HEK293T (cell line): ENCODE results near the gene HOXD9.

Experiments used
- CTCF ChIA-PET: fragments of 350-600 bp; formaldehyde crosslinking; extraction: SDS; loops from one replicate; lab custom pipeline; 2021; ENCODE audit warnings: antibody characterized with exemption, inconsistent platforms; lab: Yijun Ruan, JAX
- POLR2A ChIA-PET: fragments of 350-600 bp; formaldehyde crosslinking; extraction: SDS; loops from one replicate; lab custom pipeline; 2020; ENCODE audit warnings: antibody characterized with exemption, inconsistent platforms; lab: Yijun Ruan, JAX
- DNase-seq: peaks from one replicate; pipeline ENCODE4 v3.0.0; 2012; ENCODE audit warnings: mixed read lengths; ENCODE audit errors: extremely low spot score
- ARNT ChIP-seq: fragments of 450-650 bp; IDR thresholded peaks from 2 replicates; pipeline ENCODE4 v1.6.1; 2017; ENCODE audit warnings: mild to moderate bottlenecking
- BHLHE40 ChIP-seq: fragments of 450-650 bp; IDR thresholded peaks from 2 replicates; pipeline ENCODE4 v1.6.1; 2016; ENCODE audit warnings: mild to moderate bottlenecking, moderate library complexity, borderline replicate concordance
- CTBP1 ChIP-seq: fragments of 450-650 bp; IDR thresholded peaks from 2 replicates; pipeline ENCODE4 v1.6.1; 2016; ENCODE audit warnings: borderline replicate concordance
- ELF4 ChIP-seq: fragments of 450-650 bp; IDR thresholded peaks from 2 replicates; pipeline ENCODE4 v1.6.1; 2017; ENCODE audit warnings: antibody characterized with exemption
- FOXA1 ChIP-seq: fragments of 450-650 bp; IDR thresholded peaks from 2 replicates; pipeline ENCODE4 v1.6.1; 2016; ENCODE audit warnings: mild to moderate bottlenecking
- FOXK2 ChIP-seq: fragments of 450-650 bp; IDR thresholded peaks from 2 replicates; pipeline ENCODE4 v1.6.1; 2016; ENCODE audit warnings: mild to moderate bottlenecking
- FOXM1 ChIP-seq: fragments of 450-650 bp; IDR thresholded peaks from 2 replicates; pipeline ENCODE4 v1.6.1; 2017; ENCODE audit warnings: mild to moderate bottlenecking, borderline replicate concordance
- HDGF ChIP-seq: fragments of 450-650 bp; IDR thresholded peaks from 2 replicates; pipeline ENCODE4 v1.6.1; 2017; ENCODE audit warnings: antibody characterized with exemption, borderline replicate concordance
- L3MBTL2 ChIP-seq: fragments of 450-650 bp; conservative IDR thresholded peaks from 2 replicates; pipeline ENCODE4 v1.6.1; 2016; ENCODE audit warnings: mild to moderate bottlenecking
- LEF1 ChIP-seq: fragments of 450-650 bp; IDR thresholded peaks from 2 replicates; pipeline ENCODE4 v1.6.1; 2017; ENCODE audit warnings: mild to moderate bottlenecking, borderline replicate concordance
- NFRKB ChIP-seq: fragments of 450-650 bp; IDR thresholded peaks from 2 replicates; pipeline ENCODE4 v1.6.1; 2016; ENCODE audit warnings: mild to moderate bottlenecking, moderate library complexity
- SP1 ChIP-seq: fragments of 450-650 bp; IDR thresholded peaks from 2 replicates; pipeline ENCODE4 v1.6.1; 2017
- SUZ12 ChIP-seq: fragments of 450-650 bp; IDR thresholded peaks from 2 replicates; pipeline ENCODE4 v1.6.1; 2016; ENCODE audit warnings: mild to moderate bottlenecking
- TARDBP ChIP-seq: fragments of 450-650 bp; IDR thresholded peaks from 2 replicates; pipeline ENCODE4 v1.6.1; 2016
- ZNF384 ChIP-seq: fragments of 450-650 bp; IDR thresholded peaks from 2 replicates; pipeline ENCODE4 v1.6.1; 2016
- TF ChIP-seq, protein P1 (sequence below): fragments of 450-650 bp; IDR thresholded peaks from 2 replicates; pipeline ENCODE4 v1.6.1; 2016

Gene HOXD9

DNA sequence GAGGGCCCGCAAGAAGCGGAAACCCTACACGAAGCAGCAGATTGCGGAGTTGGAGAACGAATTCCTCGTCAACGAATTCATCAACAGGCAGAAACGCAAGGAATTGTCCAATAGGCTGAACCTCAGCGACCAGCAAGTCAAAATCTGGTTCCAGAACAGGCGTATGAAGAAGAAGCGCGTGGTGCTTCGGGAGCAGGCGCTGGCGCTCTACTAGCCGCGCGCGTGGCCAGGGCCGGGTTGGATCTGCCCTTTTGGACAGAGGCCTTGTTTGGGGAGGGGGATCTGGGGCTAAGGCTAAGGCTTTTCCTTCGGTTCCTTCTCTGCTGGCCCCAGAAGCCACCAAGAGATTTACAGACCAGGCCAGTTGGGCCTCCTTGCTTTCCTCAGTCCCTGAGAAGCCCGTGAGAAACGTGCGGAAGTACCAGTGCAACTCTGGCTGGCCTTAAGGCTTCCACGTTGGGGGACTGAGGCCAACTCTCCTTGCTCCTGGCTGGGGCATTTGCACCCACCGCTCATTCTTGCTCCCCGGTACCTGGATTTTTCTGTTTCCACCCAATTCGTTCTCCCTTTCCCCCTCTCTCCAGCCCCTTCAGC, 21.9 kb upstream of the HOXD9 start:
- no peak for TF ChIP-seq TARDBP
- no peak for TF ChIP-seq FOXA1
- TF ChIP-seq SP1, result no peak
- TF ChIP-seq, protein P1, sequence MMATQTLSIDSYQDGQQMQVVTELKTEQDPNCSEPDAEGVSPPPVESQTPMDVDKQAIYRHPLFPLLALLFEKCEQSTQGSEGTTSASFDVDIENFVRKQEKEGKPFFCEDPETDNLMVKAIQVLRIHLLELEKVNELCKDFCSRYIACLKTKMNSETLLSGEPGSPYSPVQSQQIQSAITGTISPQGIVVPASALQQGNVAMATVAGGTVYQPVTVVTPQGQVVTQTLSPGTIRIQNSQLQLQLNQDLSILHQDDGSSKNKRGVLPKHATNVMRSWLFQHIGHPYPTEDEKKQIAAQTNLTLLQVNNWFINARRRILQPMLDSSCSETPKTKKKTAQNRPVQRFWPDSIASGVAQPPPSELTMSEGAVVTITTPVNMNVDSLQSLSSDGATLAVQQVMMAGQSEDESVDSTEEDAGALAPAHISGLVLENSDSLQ, result no peak
- no peak for TF ChIP-seq FOXK2
- TF ChIP-seq CTBP1, result no peak
- no peak for TF ChIP-seq SUZ12
- no peak for TF ChIP-seq HDGF
- no peak for TF ChIP-seq FOXM1
- no peak for TF ChIP-seq BHLHE40
- no peak for TF ChIP-seq ZNF384
- no peak for TF ChIP-seq ARNT
- TF ChIP-seq L3MBTL2, result no peak
- no peak for TF ChIP-seq NFRKB
- POLR2A ChIA-PET, result no interaction called here
- CTCF ChIA-PET, result no interaction called here
- DNase-seq, result no peak

DNA sequence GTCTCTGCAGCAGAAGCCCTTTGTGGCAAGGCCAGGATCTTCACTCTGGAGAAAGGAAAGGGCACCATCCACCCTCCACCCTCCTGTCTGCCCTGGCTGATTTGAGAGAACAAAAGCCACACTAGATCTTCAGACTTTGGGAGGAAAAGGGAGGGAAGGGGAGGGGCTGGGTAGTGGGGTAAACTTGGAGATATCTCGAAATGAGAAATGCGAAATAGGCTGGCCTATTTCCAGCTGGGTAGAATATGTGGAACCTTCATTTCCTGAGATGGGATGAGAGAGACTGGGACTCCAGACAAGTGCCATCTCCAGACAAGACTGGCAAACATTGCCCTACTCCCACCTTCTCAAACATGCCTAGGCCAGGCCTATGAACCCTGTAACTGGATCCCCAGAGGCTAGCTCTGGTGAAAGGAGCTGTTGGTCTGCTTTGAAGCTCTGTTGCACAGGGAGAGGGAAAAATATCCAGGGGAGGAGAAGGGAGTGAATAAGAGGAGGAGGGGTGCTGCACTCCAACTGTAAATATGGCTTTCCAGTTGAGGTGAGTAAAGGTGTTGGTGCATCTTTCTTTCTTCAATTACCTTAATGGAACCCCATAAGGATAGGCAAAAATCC, 21.2 kb upstream of the HOXD9 start:
- DNase-seq, result no peak
- CTCF ChIA-PET, result interaction anchor here (0.7 kb wide), 1 partner anchor 29 kb away, joined by 3 read pairs; no protein-coding TSS in a partner anchor
- TF ChIP-seq BHLHE40, result no peak
- TF ChIP-seq SUZ12, result no peak
- TF ChIP-seq, protein P1, result no peak
- no peak for TF ChIP-seq ELF4
- no peak for TF ChIP-seq FOXA1
- TF ChIP-seq NFRKB, result no peak
- no peak for TF ChIP-seq CTBP1
- TF ChIP-seq FOXM1, result no peak
- TF ChIP-seq SP1, result no peak
- no peak for TF ChIP-seq ZNF384
- no peak for TF ChIP-seq L3MBTL2
- POLR2A ChIA-PET, result interaction anchor here (1.5 kb wide), 1 partner anchor 100 kb away, joined by 4 read pairs; the partner anchor contains the start of gene LNPK

DNA sequence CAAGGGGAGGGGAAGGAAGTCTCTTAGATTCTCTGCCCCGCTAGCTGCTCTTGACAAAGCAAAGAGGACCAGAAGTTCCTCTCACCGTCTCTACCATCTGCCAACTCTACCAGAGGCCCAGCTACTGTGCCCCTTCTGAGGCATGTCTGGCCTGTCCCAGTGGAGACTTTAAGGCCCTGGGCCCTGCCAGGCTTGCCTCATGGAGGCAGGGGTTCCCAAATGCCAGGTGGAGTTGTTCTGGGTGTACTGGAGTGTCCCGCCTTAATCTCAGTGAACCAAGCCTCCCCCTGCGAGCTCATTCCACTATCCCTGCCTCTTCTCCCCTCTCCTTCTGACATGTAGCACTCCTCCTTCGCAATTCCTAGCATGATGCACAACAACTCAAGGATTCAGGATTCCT, 20.7 kb upstream of the HOXD9 start:
- no peak for DNase-seq
- CTCF ChIA-PET, result interaction anchor here (0.5 to 0.7 kb wide), 2 partner anchors 28 to 1048 kb away, joined by 3 to 4 read pairs; no protein-coding TSS in a partner anchor
- TF ChIP-seq FOXK2, result no peak
- POLR2A ChIA-PET, result interaction anchor here (1.5 to 5.7 kb wide), 2 partner anchors 7 to 100 kb away, joined by 4 to 117 read pairs; partner anchors contain the start of genes HOXD13 and LNPK

DNA sequence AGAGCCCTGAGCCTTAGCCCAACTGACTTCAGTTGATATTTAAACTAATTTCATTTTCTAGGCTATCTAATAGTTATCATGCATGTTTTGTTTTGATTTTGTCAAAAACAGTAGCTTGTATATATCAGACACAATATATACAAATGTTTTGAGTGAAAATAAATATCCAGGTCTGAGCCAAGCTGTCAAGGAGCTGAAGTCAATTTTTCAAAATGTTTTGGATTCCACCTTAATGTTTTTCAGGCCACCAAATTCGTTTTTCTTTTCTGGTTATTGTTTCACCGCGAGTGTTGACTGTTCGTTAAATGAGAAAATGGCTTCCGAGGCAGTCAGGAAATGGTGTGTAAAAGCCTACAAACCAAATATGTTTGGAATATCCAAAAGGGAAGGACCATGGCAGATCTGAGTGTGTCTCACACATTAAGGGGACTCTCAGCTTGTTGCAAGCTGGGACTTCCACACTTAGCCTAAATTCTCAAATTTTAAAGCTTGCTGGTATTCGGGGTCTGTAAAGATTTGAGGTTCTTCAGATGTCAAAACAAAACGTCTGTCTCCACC, 20.1 kb upstream of the HOXD9 start:
- TF ChIP-seq L3MBTL2, result no peak
- TF ChIP-seq SP1, result no peak
- no peak for TF ChIP-seq FOXA1
- no peak for TF ChIP-seq LEF1
- no peak for TF ChIP-seq FOXK2
- no peak for TF ChIP-seq ARNT
- no peak for TF ChIP-seq FOXM1
- no peak for TF ChIP-seq ELF4
- TF ChIP-seq HDGF, result no peak
- no peak for TF ChIP-seq SUZ12
- TF ChIP-seq CTBP1, result no peak
- TF ChIP-seq NFRKB, result no peak
- TF ChIP-seq, protein P1, result no peak
- ChIA-PET POLR2A (interaction anchor here (1.5 to 5.7 kb wide), 2 partner anchors 7 to 101 kb away, joined by 4 to 117 read pairs; partner anchors contain the start of genes HOXD13 and LNPK), CTCF (interaction anchor here (0.5 to 1.1 kb wide), 2 partner anchors 22 to 1047 kb away, joined by 3 to 4 read pairs; no protein-coding TSS in a partner anchor)
- DNase-seq, result no peak

DNA sequence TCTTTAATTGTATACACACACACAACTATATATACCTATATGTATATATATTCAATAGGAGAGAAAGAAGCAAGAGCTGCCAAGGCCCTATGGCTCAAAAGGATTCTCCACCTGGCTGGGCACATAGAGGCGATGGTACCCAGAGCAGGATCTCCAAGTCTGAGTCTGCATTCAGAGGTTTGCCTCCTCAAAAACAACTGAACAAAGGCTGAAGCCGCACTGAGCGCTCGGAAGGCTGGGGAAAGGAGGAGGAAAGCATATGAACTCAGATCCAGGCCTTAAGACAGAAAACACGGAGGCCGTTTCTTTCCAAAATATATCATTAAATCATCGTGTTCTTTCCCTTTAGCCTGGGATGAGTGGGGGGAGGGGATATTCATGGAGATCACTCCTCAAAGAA, 19.3 kb upstream of the HOXD9 start:
- CTCF ChIA-PET, result interaction anchor here (0.5 to 1.1 kb wide), 3 partner anchors 23 to 892 kb away, joined by 3 to 5 read pairs (median 3); no protein-coding TSS in a partner anchor
- no peak for DNase-seq
- TF ChIP-seq, protein P1, result no peak
- TF ChIP-seq TARDBP (no peak), L3MBTL2 (no peak), LEF1 (no peak), FOXA1 (no peak), HDGF (no peak), SP1 (no peak), ARNT (no peak), CTBP1 (no peak), BHLHE40 (no peak)
- POLR2A ChIA-PET, result interaction anchor here (1.1 to 5.7 kb wide), 3 partner anchors 8 to 551 kb away, joined by 3 to 117 read pairs (median 4); partner anchors contain the start of gene HOXD13
